Caki2 (cell line): ENCODE results near the gene AARSD1. TPM values are rescaled to one million over a fixed set of nuclear protein-coding genes. Genes with fewer than 3 reads are reported as not detected.

Experiments
- DNase-seq: peaks from one replicate; pipeline ENCODE4 v3.0.0-alpha.2; 2015; ENCODE audit warnings: low read depth
- in situ Hi-C: cut with HindIII; loops from 2 replicates; pipeline ENCODE4 v1.10.0; 2016; ENCODE audit warnings: low sequenced_read_pairs, low pct_unique_long_range_greater_than_20kb, mixed read lengths
- total RNA-seq: library from RNA; depleted of rRNA; stranded (reverse); fragments of >200 nt; shearing (Covaris generic); gene quantifications from 2 replicates; pipeline ENCODE4 v1.2.3, GENCODE V29; 2014; ENCODE audit warnings: low replicate concordance; rRNA removed

Gene AARSD1
- total RNA-seq, 1 experiment from 2014 or later, result 50.3 TPM

GRCh38 chr17:42901535-42902229 lies 62.6 kb downstream of the AARSD1 start:
- in situ Hi-C loops, result no loop called here
- no peak for DNase-seq

Other genes starting within 250 kb of the AARSD1 start
- 8.2 and 21.3 TPM in 2 replicates for gene EZH1, start 219.4 kb downstream of the AARSD1 start, total RNA-seq
- not detected in 2 replicates for gene RAMP2, start 203.2 kb downstream of the AARSD1 start, total RNA-seq
- 123 and 179 TPM in 2 replicates for gene VPS25, start 191.0 kb downstream of the AARSD1 start, total RNA-seq
- not detected in 2 replicates for gene WNK4, start 183.8 kb downstream of the AARSD1 start, total RNA-seq
- 211 and 246 TPM in 2 replicates for gene COA3, start 165.8 kb downstream of the AARSD1 start, total RNA-seq
- gene CNTD1, start 165.6 kb downstream of the AARSD1 start, total RNA-seq, result 0.09 TPM in 1 of 2 replicates, not detected in the other
- gene BECN1, start 140.2 kb downstream of the AARSD1 start, total RNA-seq, result 107 and 132 TPM in 2 replicates
- 61.1 and 83.1 TPM in 2 replicates for gene PSME3, start 131.1 kb downstream of the AARSD1 start, total RNA-seq
- gene AOC2, start 119.9 kb downstream of the AARSD1 start, total RNA-seq, result 0.38 TPM in 1 of 2 replicates, not detected in the other
- 0.17 TPM in 1 of 2 replicates, not detected in the other for gene AOC3, start 113.3 kb downstream of the AARSD1 start, total RNA-seq
- not detected in 2 replicates for gene G6PC1, start 63.7 kb downstream of the AARSD1 start, total RNA-seq
- gene PTGES3L, start 15.6 kb upstream of the AARSD1 start, total RNA-seq, result not detected in 2 replicates
- 8.9 and 9.8 TPM in 2 replicates for gene RUNDC1, start 16.1 kb upstream of the AARSD1 start, total RNA-seq
- 1,310 and 1,529 TPM in 2 replicates for gene RPL27, start 34.0 kb upstream of the AARSD1 start, total RNA-seq
- 42.9 and 90.9 TPM in 2 replicates for gene IFI35, start 42.3 kb upstream of the AARSD1 start, total RNA-seq
- gene VAT1, start 57.9 kb upstream of the AARSD1 start, total RNA-seq, result 163 and 181 TPM in 2 replicates
- gene RND2, start 60.8 kb upstream of the AARSD1 start, total RNA-seq, result 1.2 TPM in 1 of 2 replicates, not detected in the other
- 36.4 and 41.3 TPM in 2 replicates for gene BRCA1, start 160.9 kb upstream of the AARSD1 start, total RNA-seq
- 55.0 and 74.3 TPM in 2 replicates for gene NBR1, start 206.8 kb upstream of the AARSD1 start, total RNA-seq
- gene TMEM106A, start 247.4 kb upstream of the AARSD1 start, total RNA-seq, result 6.7 and 8.7 TPM in 2 replicates